Neural progenitor cell (in vitro differentiated cells): ENCODE measurements around the gene PLEKHA1. TPM values are rescaled to one million over a fixed set of nuclear protein-coding genes. Genes with fewer than 3 reads are reported as not detected.

Experiments
- DNase-seq: peaks from one replicate; pipeline ENCODE4 v3.0.0-alpha.2; 2016; ENCODE audit warnings: low spot score
- H2AFZ ChIP-seq: fragments of 200-600 bp; sonication (generic); replicated peaks from 2 replicates; pipeline ENCODE4 v1.6.1; 2016; ENCODE audit warnings: antibody characterized with exemption
- H3F3A ChIP-seq: fragments of 200-600 bp; sonication (generic); 2 replicates; pipeline ENCODE4 v1.6.1; 2016; ENCODE audit warnings: antibody characterized with exemption, low read depth
- H3K27ac ChIP-seq: fragments of 200-600 bp; sonication (generic); 2 replicates; pipeline ENCODE4 v1.5.1; 2016; ENCODE audit warnings: mild to moderate bottlenecking
- H3K27me3 ChIP-seq: fragments of 200-600 bp; sonication (generic); 2 replicates; pipeline ENCODE4 v1.6.1; 2016; ENCODE audit warnings: mild to moderate bottlenecking, moderate library complexity
- H3K36me3 ChIP-seq: fragments of 200-600 bp; sonication (generic); 2 replicates; pipeline ENCODE4 v1.5.1; 2016
- H3K4me1 ChIP-seq: fragments of 200-600 bp; sonication (generic); 2 replicates; pipeline ENCODE4 v1.6.1; 2016; ENCODE audit warnings: mixed run types
- H3K4me2 ChIP-seq: fragments of 200-600 bp; sonication (generic); 2 replicates; pipeline ENCODE4 v1.6.1; 2016
- H3K4me3 ChIP-seq: fragments of 200-600 bp; sonication (generic); 2 replicates; pipeline ENCODE4 v1.5.1; 2016
- H3K79me2 ChIP-seq: fragments of 200-600 bp; sonication (generic); 2 replicates; pipeline ENCODE4 v1.6.1; 2016; ENCODE audit warnings: low read depth
- H3K9ac ChIP-seq: fragments of 200-600 bp; sonication (generic); 2 replicates; pipeline ENCODE4 v1.6.1; 2016
- H3K9me3 ChIP-seq: fragments of 200-600 bp; sonication (generic); 2 replicates; pipeline ENCODE4 v1.5.1; 2016; ENCODE audit warnings: low read depth
- H4K20me1 ChIP-seq: fragments of 200-600 bp; sonication (generic); 2 replicates; pipeline ENCODE4 v1.6.1; 2016; ENCODE audit warnings: low read depth
- H3K27ac Mint-ChIP-seq: 3 replicates; pipeline ENCODE4 v1.8.0; 2021; ENCODE audit warnings: mixed read lengths
- H3K27me3 Mint-ChIP-seq: 2 replicates; pipeline ENCODE4 v1.8.0; 2022; ENCODE audit warnings: low read depth, mild to moderate bottlenecking, inconsistent platforms, moderate library complexity, mixed read lengths; ENCODE audit not compliant: insufficient read depth
- H3K36me3 Mint-ChIP-seq: 3 replicates; pipeline ENCODE4 v1.8.0; 2021; ENCODE audit warnings: mixed read lengths
- H3K4me1 Mint-ChIP-seq: 3 replicates; pipeline ENCODE4 v1.8.0; 2021; ENCODE audit warnings: mixed read lengths
- H3K4me3 Mint-ChIP-seq: 3 replicates; pipeline ENCODE4 v1.8.0; 2021; ENCODE audit warnings: mild to moderate bottlenecking, moderate library complexity, mixed read lengths
- H3K9me3 Mint-ChIP-seq: 3 replicates; pipeline ENCODE4 v1.8.0; 2020; ENCODE audit warnings: mixed read lengths
- CTCF ChIP-seq: fragments of 200-600 bp; sonication (generic); IDR thresholded peaks from 2 replicates; pipeline ENCODE4 v1.5.1; 2017; ENCODE audit warnings: antibody characterized with exemption, mild to moderate bottlenecking
- EZH2 ChIP-seq: fragments of 200-600 bp; sonication (generic); IDR thresholded peaks from 2 replicates; pipeline ENCODE4 v1.6.1; 2017; ENCODE audit warnings: antibody characterized with exemption, mild to moderate bottlenecking, moderate library complexity
- EZH2phosphoT487 ChIP-seq: fragments of 200-600 bp; sonication (generic); IDR thresholded peaks from 2 replicates; pipeline ENCODE4 v1.6.1; 2017; ENCODE audit warnings: antibody characterized with exemption
- total RNA-seq: library from RNA; depleted of rRNA; stranded (reverse); fragments of >200 nt; gene quantifications from 2 replicates; pipeline ENCODE4 v1.2.3, GENCODE V29; 2015; ENCODE audit warnings: low replicate concordance

The PLEKHA1 gene
- total RNA-seq, 1 donor from 2014 or later = 79.1 TPM

- TF ChIP-seq EZH2phosphoT487 (no peak), EZH2 (no peak), CTCF (no peak)
- Histone ChIP-seq H3K4me1 (no peaks in the 10 kb centered on the region), H3K9ac (no peak overlapping the region), H3K36me3 (no peaks in the 10 kb centered on the region), H2AFZ (no peak overlapping the region), H3K9me3 (peaks cover 6% of the 10 kb centered on the region), H3K4me3 (no peak overlapping the region), H3F3A (no peaks in the 10 kb centered on the region), H4K20me1 (no peaks in the 10 kb centered on the region), H3K27me3 (no peaks in the 10 kb centered on the region), H3K27ac (no peak overlapping the region), H3K79me2 (no peaks in the 10 kb centered on the region), H3K4me2 (no peak overlapping the region)
- no peak for DNase-seq
- Mint-ChIP-seq H3K4me1 (peaks cover 3% of the 10 kb centered on the region), H3K36me3 (no peaks in the 10 kb centered on the region), H3K27ac (no peak overlapping the region), H3K4me3 (no peak overlapping the region), H3K9me3 (peaks cover 15% of the 10 kb centered on the region), H3K27me3 (peaks cover 7% of the 10 kb centered on the region)
These were observed 74.1 kb downstream of the PLEKHA1 start for GRCh38 chr10:122448600-122448999.

GRCh38 chr10:122449153-122449552, 74.6 kb downstream of the PLEKHA1 start:
- Mint-ChIP-seq H3K36me3 (no peaks in the 10 kb centered on the region), H3K27ac (no peak overlapping the region), H3K4me1 (peaks cover 3% of the 10 kb centered on the region), H3K27me3 (peaks cover 7% of the 10 kb centered on the region), H3K4me3 (no peak overlapping the region), H3K9me3 (peaks cover 15% of the 10 kb centered on the region)
- TF ChIP-seq EZH2phosphoT487 = no peak
- no peak for TF ChIP-seq CTCF
- TF ChIP-seq EZH2 = no peak
- Histone ChIP-seq H3K4me2 (no peak overlapping the region), H3K27me3 (no peaks in the 10 kb centered on the region), H3F3A (no peaks in the 10 kb centered on the region), H3K79me2 (no peaks in the 10 kb centered on the region), H3K9ac (no peak overlapping the region), H3K27ac (no peak overlapping the region), H3K9me3 (peaks cover 6% of the 10 kb centered on the region), H4K20me1 (no peaks in the 10 kb centered on the region), H2AFZ (no peak overlapping the region), H3K4me3 (no peak overlapping the region), H3K36me3 (no peaks in the 10 kb centered on the region), H3K4me1 (no peaks in the 10 kb centered on the region)
- DNase-seq = no peak

GRCh38 chr10:122450353-122450990, 76.0 kb downstream of the PLEKHA1 start:
- H3K4me1 ChIP-seq = no peaks in the 10 kb centered on the region
- Mint-ChIP-seq H3K36me3 (no peaks in the 10 kb centered on the region), H3K9me3 (peaks cover 9% of the 10 kb centered on the region), H3K27me3 (peaks cover 10% of the 10 kb centered on the region), H3K4me3 (no peak overlapping the region), H3K4me1 (peaks cover 7% of the 10 kb centered on the region), H3K27ac (no peak overlapping the region)
- no peak overlapping the region for H3K4me2 ChIP-seq
- TF ChIP-seq EZH2phosphoT487 = no peak
- TF ChIP-seq CTCF = no peak
- no peak for TF ChIP-seq EZH2
- no peaks in the 10 kb centered on the region for H3F3A ChIP-seq
- H3K27ac ChIP-seq = no peak overlapping the region
- H3K36me3 ChIP-seq = no peaks in the 10 kb centered on the region
- H2AFZ ChIP-seq = peak overlapping the region; percentile 5
- H3K79me2 ChIP-seq = no peaks in the 10 kb centered on the region
- DNase-seq = no peak
- H3K9me3 ChIP-seq = peaks cover 6% of the 10 kb centered on the region
- no peaks in the 10 kb centered on the region for H4K20me1 ChIP-seq
- H3K27me3 ChIP-seq = no peaks in the 10 kb centered on the region
- no peak overlapping the region for H3K4me3 ChIP-seq
- H3K9ac ChIP-seq = no peak overlapping the region
